ENCODE measurements around the gene MEIG1. TPM values are rescaled to one million over a fixed set of nuclear protein-coding genes. Genes with fewer than 3 reads are reported as not detected.
A peak's percentile ranks its signal among the peaks of the same experiment; 100 is the strongest.
"Not testable (repeated sequence)": the region's sequence is repeated elsewhere in the genome, so short reads cannot be mapped to it uniquely, and the experiment has no call there.

Gene MEIG1
- total RNA-seq, 3 donors from 2014 or later (not counting 1 experiment from before 2014, with no cell fraction given), result not detected

- H3K4me1 ChIP-seq (ENCODE audit: control insufficient read depth, insufficient read depth, low read length), result no peaks in the 10 kb centered on the region
- no peaks in the 10 kb centered on the region for H3K36me3 ChIP-seq (ENCODE audit: control insufficient read depth, insufficient read depth, low read length)
- peak in 1 of 2 donors; percentile 34 for DNase-seq
- H3K36me3 Mint-ChIP-seq, result no peaks in the 10 kb centered on the region
- H3K27me3 ChIP-seq (ENCODE audit: control insufficient read depth, insufficient read depth, low read length), result no peaks in the 10 kb centered on the region
- H3K27ac ChIP-seq (ENCODE audit: low read length), result no peak overlapping the region
- H3K27me3 Mint-ChIP-seq (ENCODE audit: low read depth in 2 of 2), result peaks cover 8 to 11% of the 10 kb centered on the region in 2 donors
- H3K4me3 Mint-ChIP-seq, result no peak overlapping the region
- WGBS (ENCODE audit: insufficient coverage), result 35% methylated on average over 21 of the region's 21 CpGs
- no peak for ATAC-seq
- peaks cover 0 to 8% of the 10 kb centered on the region in 2 donors for H3K4me1 Mint-ChIP-seq
- no peak overlapping the region for H3K4me3 ChIP-seq (ENCODE audit: low read length)
- peak; percentile 8 for TF ChIP-seq CTCF (IDR thresholded peaks at IDR 0.05)
- no peak overlapping the region for H3K27ac Mint-ChIP-seq
- no peaks in the 10 kb centered on the region for H3K9me3 Mint-ChIP-seq
- intact Hi-C loops (cut with micrococcal nuclease), result no loop called here
- H3K9me3 ChIP-seq (ENCODE audit: control insufficient read depth, insufficient read depth, low read length), result no peaks in the 10 kb centered on the region
Observed at GRCh38 chr10:14975672-14976273, 16.6 kb downstream of the MEIG1 start.

- H3K27me3 ChIP-seq (ENCODE audit: control insufficient read depth, insufficient read depth, low read length), result no peaks in the 10 kb centered on the region
- no peak for TF ChIP-seq CTCF (IDR thresholded peaks at IDR 0.05)
- intact Hi-C loops (cut with micrococcal nuclease), result no loop called here
- Mint-ChIP-seq H3K36me3 (no peaks in the 10 kb centered on the region), H3K27me3 (ENCODE audit: low read depth in 2 of 2) (no peaks in the 10 kb centered on the region), H3K4me3 (no peak overlapping the region), H3K4me1 (no peaks in the 10 kb centered on the region), H3K9me3 (no peaks in the 10 kb centered on the region), H3K27ac (no peak overlapping the region)
- 83% methylated on average over 1 of the region's 3 CpGs for WGBS (ENCODE audit: insufficient coverage)
- H3K27ac ChIP-seq (ENCODE audit: low read length), result no peak overlapping the region
- no peaks in the 10 kb centered on the region for H3K4me1 ChIP-seq (ENCODE audit: control insufficient read depth, insufficient read depth, low read length)
- H3K36me3 ChIP-seq (ENCODE audit: control insufficient read depth, insufficient read depth, low read length), result no peaks in the 10 kb centered on the region
- ATAC-seq, result no peak
- no peaks in the 10 kb centered on the region for H3K9me3 ChIP-seq (ENCODE audit: control insufficient read depth, insufficient read depth, low read length)
- DNase-seq, result no peak
- no peak overlapping the region for H3K4me3 ChIP-seq (ENCODE audit: low read length)
Observed at GRCh38 chr10:14982744-14983143, 23.6 kb downstream of the MEIG1 start.

- H3K4me3 Mint-ChIP-seq, result not testable (repeated sequence)
Observed at GRCh38 chr10:14989552-14989951, 30.4 kb downstream of the MEIG1 start.

GRCh38 chr10:14991035-14991749, 32.0 kb downstream of the MEIG1 start:
- H3K9me3 ChIP-seq (ENCODE audit: control insufficient read depth, insufficient read depth, low read length); H3K36me3 Mint-ChIP-seq; H3K36me3 ChIP-seq (ENCODE audit: control insufficient read depth, insufficient read depth, low read length); H3K4me1 ChIP-seq (ENCODE audit: control insufficient read depth, insufficient read depth, low read length); H3K27ac ChIP-seq (ENCODE audit: low read length); H3K9me3 Mint-ChIP-seq; H3K4me1 Mint-ChIP-seq; H3K4me3 ChIP-seq (ENCODE audit: low read length); H3K4me3 Mint-ChIP-seq; H3K27me3 ChIP-seq (ENCODE audit: control insufficient read depth, insufficient read depth, low read length); H3K27me3 Mint-ChIP-seq (ENCODE audit: low read depth in 2 of 2); ATAC-seq: not testable (repeated sequence)
- peak overlapping the region in 1 of 2 donors; percentile 29 for H3K27ac Mint-ChIP-seq
- intact Hi-C loops (cut with micrococcal nuclease), result loop anchor here (2.0 kb wide), 1 partner anchor 116 kb away; no protein-coding TSS in a partner anchor
- 67% methylated on average over 17 of the region's 19 CpGs for WGBS (ENCODE audit: insufficient coverage)
- TF ChIP-seq CTCF (IDR thresholded peaks at IDR 0.05), result peak; percentile 15
- peak in 1 of 2 donors; percentile 51 for DNase-seq

More at GRCh38 chr10:14989552-14989951, 30.4 kb downstream of the MEIG1 start:
- intact Hi-C loops (cut with micrococcal nuclease); ATAC-seq; H3K36me3 Mint-ChIP-seq; H3K9me3 ChIP-seq (ENCODE audit: control insufficient read depth, insufficient read depth, low read length); H3K4me3 ChIP-seq (ENCODE audit: low read length); H3K27ac Mint-ChIP-seq; H3K27me3 Mint-ChIP-seq (ENCODE audit: low read depth in 2 of 2); H3K27me3 ChIP-seq (ENCODE audit: control insufficient read depth, insufficient read depth, low read length); DNase-seq; H3K4me1 ChIP-seq (ENCODE audit: control insufficient read depth, insufficient read depth, low read length); H3K27ac ChIP-seq (ENCODE audit: low read length); H3K4me1 Mint-ChIP-seq; H3K36me3 ChIP-seq (ENCODE audit: control insufficient read depth, insufficient read depth, low read length); H3K9me3 Mint-ChIP-seq: not testable (repeated sequence)
- 61% methylated on average over 3 of the region's 6 CpGs for WGBS (ENCODE audit: insufficient coverage)

- H3K9me3 ChIP-seq (ENCODE audit: control insufficient read depth, insufficient read depth, low read length); H3K36me3 ChIP-seq (ENCODE audit: control insufficient read depth, insufficient read depth, low read length); H3K27ac ChIP-seq (ENCODE audit: low read length); H3K4me3 Mint-ChIP-seq; H3K27me3 ChIP-seq (ENCODE audit: control insufficient read depth, insufficient read depth, low read length); H3K36me3 Mint-ChIP-seq; DNase-seq; H3K27me3 Mint-ChIP-seq (ENCODE audit: low read depth in 2 of 2); H3K4me1 Mint-ChIP-seq; H3K27ac Mint-ChIP-seq; H3K4me3 ChIP-seq (ENCODE audit: low read length); H3K9me3 Mint-ChIP-seq; H3K4me1 ChIP-seq (ENCODE audit: control insufficient read depth, insufficient read depth, low read length); ATAC-seq; intact Hi-C loops (cut with micrococcal nuclease): not testable (repeated sequence)
- 93% methylated on average over 9 of the region's 9 CpGs for WGBS (ENCODE audit: insufficient coverage)
Observed at GRCh38 chr10:14992336-14992735, 33.1 kb downstream of the MEIG1 start.
